Measurements from ENCODE around the gene CLK1. TPM values are rescaled to one million over a fixed set of nuclear protein-coding genes. Genes with fewer than 3 reads are reported as not detected.

The CLK1 gene
- total and polyA plus RNA-seq, 9 of the 15 experiments (the other 6 are each of a cell fraction or from before 2014, with no cell fraction given), result 29.3 to 99.2 (median 47.0) TPM

DNA sequence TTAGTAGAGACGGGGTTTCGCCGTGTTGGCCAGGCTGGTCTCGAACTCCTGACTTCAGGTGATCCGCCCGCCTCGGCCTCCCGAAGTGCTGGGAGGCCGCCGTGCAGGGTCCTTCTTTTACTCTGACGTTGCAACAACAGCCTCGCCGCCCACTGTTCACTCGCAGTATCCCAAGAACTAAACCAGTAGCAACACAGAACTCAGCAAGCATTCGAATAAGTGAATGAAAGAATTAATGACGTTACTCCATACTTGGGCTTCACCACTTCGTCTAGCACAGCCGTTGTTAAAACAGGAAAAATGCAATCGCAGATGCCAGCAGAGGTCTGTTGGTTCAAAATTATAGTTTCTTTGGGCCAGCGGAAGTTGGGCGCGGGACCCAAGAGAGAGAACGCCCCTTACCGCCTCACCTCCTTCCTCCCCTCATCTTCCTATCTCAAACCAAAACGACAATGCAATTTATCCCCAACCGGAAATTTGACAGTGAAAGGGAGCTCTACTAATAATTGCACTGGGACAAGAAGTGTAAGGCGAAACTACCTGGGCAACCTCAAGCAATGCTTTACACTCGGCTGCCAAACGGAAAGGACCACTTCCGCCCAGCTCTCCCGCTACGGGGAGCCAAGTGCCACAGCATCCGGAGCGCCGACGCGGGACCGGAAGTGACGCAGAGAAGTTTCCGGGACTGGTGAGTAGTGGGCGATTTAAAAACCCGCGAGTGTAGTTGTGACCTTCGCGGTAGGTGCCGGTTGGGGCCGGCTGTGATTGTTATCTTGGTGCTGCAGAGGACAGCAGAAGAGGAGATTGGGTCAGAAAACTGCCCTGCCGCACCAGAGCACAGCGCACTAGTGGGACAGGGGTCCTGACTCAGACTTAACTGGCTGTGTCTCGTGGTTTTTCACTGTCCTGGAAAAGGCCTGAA is 24.5 kb upstream of the CLK1 start, which contains the start of the genes NIF3L1 and PPIL3 (continued):
- TF ChIP-seq PCBP1 (IDR thresholded peaks at IDR 0.05; ENCODE audit: low read depth, low read length, poor library complexity, severe bottlenecking), result no peak
- TF ChIP-seq RHOXF2B (CRISPR knock-in tag; conservative IDR thresholded peaks at IDR 0.05), result no peak
- TF ChIP-seq, protein P1, sequence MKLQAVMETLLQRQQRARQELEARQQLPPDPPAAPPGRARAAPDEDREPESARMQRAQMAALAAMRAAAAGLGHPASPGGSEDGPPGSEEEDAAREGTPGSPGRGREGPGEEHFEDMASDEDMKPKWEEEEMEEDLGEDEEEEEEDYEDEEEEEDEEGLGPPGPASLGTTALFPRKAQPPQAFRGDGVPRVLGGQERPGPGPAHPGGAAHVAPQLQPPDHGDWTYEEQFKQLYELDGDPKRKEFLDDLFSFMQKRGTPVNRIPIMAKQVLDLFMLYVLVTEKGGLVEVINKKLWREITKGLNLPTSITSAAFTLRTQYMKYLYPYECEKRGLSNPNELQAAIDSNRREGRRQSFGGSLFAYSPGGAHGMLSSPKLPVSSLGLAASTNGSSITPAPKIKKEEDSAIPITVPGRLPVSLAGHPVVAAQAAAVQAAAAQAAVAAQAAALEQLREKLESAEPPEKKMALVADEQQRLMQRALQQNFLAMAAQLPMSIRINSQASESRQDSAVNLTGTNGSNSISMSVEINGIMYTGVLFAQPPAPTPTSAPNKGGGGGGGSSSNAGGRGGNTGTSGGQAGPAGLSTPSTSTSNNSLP (IDR thresholded peaks at IDR 0.05; ENCODE audit: borderline replicate concordance, low read depth, low read length), result no peak; the same call in 1 of the 2 replicates
- TF ChIP-seq POLR2AphosphoS5 (IDR thresholded peaks at IDR 0.05; ENCODE audit: control insufficient read depth, insufficient read depth, low read depth, low read length), result peak; percentile 80
- 0 out of 4 replicates have a peak, but pooled peaks of 1 of the 2 experiments have one; percentile 4 for TF ChIP-seq MLLT1 (IDR thresholded peaks at IDR 0.05)
- TF ChIP-seq PHF21A (IDR thresholded peaks at IDR 0.05; ENCODE audit: borderline replicate concordance, low read depth), result peak; percentile 40; the same call in 1 of the 2 replicates
- TF ChIP-seq, protein P2, sequence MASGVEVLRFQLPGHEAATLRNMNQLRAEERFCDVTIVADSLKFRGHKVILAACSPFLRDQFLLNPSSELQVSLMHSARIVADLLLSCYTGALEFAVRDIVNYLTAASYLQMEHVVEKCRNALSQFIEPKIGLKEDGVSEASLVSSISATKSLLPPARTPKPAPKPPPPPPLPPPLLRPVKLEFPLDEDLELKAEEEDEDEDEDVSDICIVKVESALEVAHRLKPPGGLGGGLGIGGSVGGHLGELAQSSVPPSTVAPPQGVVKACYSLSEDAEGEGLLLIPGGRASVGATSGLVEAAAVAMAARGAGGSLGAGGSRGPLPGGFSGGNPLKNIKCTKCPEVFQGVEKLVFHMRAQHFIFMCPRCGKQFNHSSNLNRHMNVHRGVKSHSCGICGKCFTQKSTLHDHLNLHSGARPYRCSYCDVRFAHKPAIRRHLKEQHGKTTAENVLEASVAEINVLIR (CRISPR knock-in tag; IDR thresholded peaks at IDR 0.05), result peak; percentile 90
- peak; percentile 85; the same call in 1 of the 2 replicates for TF ChIP-seq POLR2H (tag; IDR thresholded peaks at IDR 0.05; ENCODE audit: low read depth)
- TF ChIP-seq CREB1 (IDR thresholded peaks at IDR 0.05), result peak; percentile 88
- peak; percentile 94 for TF ChIP-seq CREB1 (CRISPR knock-in tag; IDR thresholded peaks at IDR 0.05)
- peak in 1 of 2 experiments; percentile 86; a peak in 2 of 3 replicates for TF ChIP-seq CBX3 (IDR thresholded peaks at IDR 0.05; ENCODE audit: borderline replicate concordance in 1 of 2, low read length in 2 of 2)
- no peak for TF ChIP-seq FOXJ2 (tag; IDR thresholded peaks at IDR 0.05)
- peak; percentile 65; the same call in 1 of the 2 replicates for TF ChIP-seq HDAC2 (IDR thresholded peaks at IDR 0.05)
- 0 out of 2 replicates have a peak, but pooled peaks have one; percentile 18 for TF ChIP-seq KLF1 (tag; IDR thresholded peaks at IDR 0.05)
- TF ChIP-seq MED1 (CRISPR knock-in tag; IDR thresholded peaks at IDR 0.05; ENCODE audit: borderline replicate concordance), result no peak
- peak; percentile 79 for TF ChIP-seq LEF1 (IDR thresholded peaks at IDR 0.05)
- no peak for TF ChIP-seq U2AF1 (optimal IDR thresholded peaks at IDR 0.05; ENCODE audit: low read depth, low read length)
- TF ChIP-seq CEBPB (tag; IDR thresholded peaks at IDR 0.05), result no peak
- no peak for TF ChIP-seq ATF4 (CRISPR knock-in tag; IDR thresholded peaks at IDR 0.05)
- peak; percentile 83 for TF ChIP-seq SIN3B (IDR thresholded peaks at IDR 0.05; ENCODE audit: low read depth)
- no peak for TF ChIP-seq SMARCA5 (IDR thresholded peaks at IDR 0.05)
- TF ChIP-seq NFYB (IDR thresholded peaks at IDR 0.05; ENCODE audit: extremely low read depth, insufficient read length), result no peak
- TF ChIP-seq OTX1 (CRISPR knock-in tag; IDR thresholded peaks at IDR 0.05), result no peak
- peak; percentile 82; the same call in 1 of the 2 replicates for TF ChIP-seq ELF1 (tag; IDR thresholded peaks at IDR 0.05)

All from K562 (cell line).